CD4-positive, alpha-beta T cell (primary cell): ENCODE measurements around the gene LMF1. TPM values are rescaled to one million over a fixed set of nuclear protein-coding genes. Genes with fewer than 3 reads are reported as not detected.

Source experiments
- ATAC-seq: fragments of 200-7000 bp; cut with Tn5 transposase; one replicate; pipeline ENCODE4 v1.10.0; 2022; ENCODE audit warnings: mild to moderate bottlenecking; ENCODE audit not compliant: poor library complexity
- CTCF ChIA-PET: fragments of 350-600 bp; sonication (Branson Sonifier 250); formaldehyde crosslinking; loops from one replicate; lab custom pipeline; 2021; ENCODE audit warnings: antibody characterized with exemption, inconsistent platforms; lab: Charles Lee
- POLR2A ChIA-PET: fragments of 350-600 bp; sonication (Branson Sonifier 250); formaldehyde crosslinking; loops from one replicate; lab custom pipeline; 2021; ENCODE audit warnings: antibody characterized with exemption, inconsistent platforms; lab: Charles Lee
- DNase-seq, 14 experiments: peaks; one replicate each; pipeline ENCODE4 v3.0.0-alpha.2; 2013 to 2020; ENCODE audit warnings: mixed read lengths in 2 of 14
- H3K27ac ChIP-seq, 2 donors: one replicate each; pipeline versions ENCODE4 v1.5.1 to v1.7.0; 2013; ENCODE audit warnings: low read length in 2 of 2, low read depth in 1 of 2, mild to moderate bottlenecking in 1 of 2
- H3K27me3 ChIP-seq, 2 experiments: 1 replicate in 1 of 2; 2 replicates in 1 of 2; pipeline versions ENCODE4 v1.6.1 to v1.7.0; 2013; ENCODE audit warnings: low read length in 2 of 2, control low read depth in 1 of 2, mild to moderate bottlenecking in 1 of 2, moderate library complexity in 1 of 2; ENCODE audit not compliant: insufficient read depth in 2 of 2, control insufficient read depth in 1 of 2
- H3K36me3 ChIP-seq: one replicate; pipeline ENCODE4 v1.6.1; 2013; ENCODE audit warnings: low read length, control low read depth; ENCODE audit not compliant: insufficient read depth
- H3K4me1 ChIP-seq: one replicate; pipeline ENCODE4 v1.6.1; 2013; ENCODE audit warnings: low read length, control low read depth; ENCODE audit not compliant: insufficient read depth
- H3K4me3 ChIP-seq: one replicate; pipeline ENCODE4 v1.5.1; 2013; ENCODE audit warnings: mild to moderate bottlenecking, low read length, moderate library complexity
- H3K9me3 ChIP-seq, 2 experiments: 1 replicate in 1 of 2; 2 replicates in 1 of 2; pipeline versions ENCODE4 v1.6.1 to v1.7.0; 2013; ENCODE audit warnings: low read length in 2 of 2, mild to moderate bottlenecking in 2 of 2, control low read depth in 1 of 2, moderate library complexity in 1 of 2; ENCODE audit not compliant: control insufficient read depth in 1 of 2, insufficient read depth in 1 of 2
- H3K27ac Mint-ChIP-seq: one replicate; pipeline ENCODE4 v1.8.0; 2020; ENCODE audit warnings: mixed read lengths
- H3K27me3 Mint-ChIP-seq: one replicate; pipeline ENCODE4 v1.8.0; 2021; ENCODE audit warnings: mixed read lengths
- H3K36me3 Mint-ChIP-seq: one replicate; pipeline ENCODE4 v1.8.0; 2021; ENCODE audit warnings: low read depth, mixed read lengths
- H3K4me1 Mint-ChIP-seq: one replicate; pipeline ENCODE4 v1.8.0; 2021; ENCODE audit warnings: low read depth, mixed read lengths
- H3K4me3 Mint-ChIP-seq: one replicate; pipeline ENCODE4 v1.8.0; 2020; ENCODE audit warnings: mild to moderate bottlenecking, mixed read lengths
- H3K9me3 Mint-ChIP-seq: one replicate; pipeline ENCODE4 v1.8.0; 2020; ENCODE audit warnings: mixed read lengths
- CTCF ChIP-seq: fragments of 200-600 bp; IDR thresholded peaks from one replicate; pipeline ENCODE4 v1.8.0; 2022; ENCODE audit warnings: antibody characterized with exemption, mild to moderate bottlenecking
- intact Hi-C, 2 experiments: fragments of 100-400 bp; cut with DNase I in 1 of 2; cut with micrococcal nuclease in 1 of 2; formaldehyde crosslinking; loops; one replicate each; pipeline versions ENCODE4 v1.15.1 to v1.9.0; 2023 to 2025; cut with DNase I, micrococcal nuclease
- total RNA-seq, 174 experiments: library from RNA in 2 of 174; stranded (reverse) in 2 of 174; gene quantifications; one replicate each; pipeline ENCODE4 v1.2.3 and lab custom pipeline; 2021 to 2026

The LMF1 gene
- total RNA-seq, 2 experiments from 2014 or later = 26.8 to 27.6 TPM

DNA sequence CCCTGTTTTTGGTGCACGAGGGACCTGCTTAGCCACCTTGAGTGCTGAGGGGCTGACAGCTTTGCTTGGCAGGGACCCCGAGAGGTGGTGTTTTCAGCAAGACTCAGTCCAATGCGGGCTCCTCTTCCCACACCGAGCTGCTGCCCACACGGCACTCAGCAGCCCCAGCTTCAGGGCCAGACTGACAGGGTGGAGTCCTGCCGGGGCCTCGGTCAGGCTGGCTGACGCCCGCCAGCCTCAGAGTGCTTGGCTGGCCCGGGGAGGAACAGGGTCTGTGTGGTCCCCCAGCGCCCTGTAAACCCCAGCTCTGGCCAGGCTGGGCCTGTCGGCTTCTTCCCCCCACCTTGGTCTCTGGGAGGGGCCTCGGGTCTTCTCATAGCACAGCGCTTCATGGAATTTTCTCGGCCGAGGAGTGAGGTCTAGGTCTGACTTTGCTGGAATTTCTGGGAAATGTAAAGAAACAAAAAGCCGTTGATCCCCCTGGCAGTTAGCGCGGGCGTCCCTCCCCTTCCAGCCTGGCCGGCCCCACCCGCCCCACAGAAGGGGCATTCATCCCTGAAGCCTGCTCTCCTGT is 13.4 kb upstream of the LMF1 start:
- Histone ChIP-seq H3K27ac (no peak overlapping the region), H3K27me3 (peaks cover 0 to 10% of the 10 kb centered on the region in 2 experiments), H3K4me3 (no peak overlapping the region), H3K36me3 (no peaks in the 10 kb centered on the region), H3K4me1 (peaks cover 27% of the 10 kb centered on the region), H3K9me3 (no peaks in the 10 kb centered on the region)
- no peak overlapping the region for H3K27ac Mint-ChIP-seq
- ATAC-seq = no peak
- CTCF ChIA-PET = no interaction called here
- H3K4me1 Mint-ChIP-seq = no peaks in the 10 kb centered on the region
- no peak for TF ChIP-seq CTCF
- intact Hi-C loops = no loop called here
- H3K9me3 Mint-ChIP-seq = no peaks in the 10 kb centered on the region
- H3K36me3 Mint-ChIP-seq = no peaks in the 10 kb centered on the region
- H3K4me3 Mint-ChIP-seq = no peak overlapping the region
- DNase-seq = no peak
- POLR2A ChIA-PET = interaction anchor here (7.0 kb wide), 1 partner anchor 12 kb away, joined by 78 read pairs; no protein-coding TSS in a partner anchor
- H3K27me3 Mint-ChIP-seq = no peaks in the 10 kb centered on the region

- Histone ChIP-seq H3K9me3 (no peaks in the 10 kb centered on the region), H3K36me3 (no peaks in the 10 kb centered on the region), H3K4me3 (no peak overlapping the region), H3K27me3 (peaks cover 0 to 10% of the 10 kb centered on the region in 2 experiments), H3K4me1 (peaks cover 29% of the 10 kb centered on the region), H3K27ac (no peak overlapping the region)
- no peak for DNase-seq
- intact Hi-C loops = no loop called here
- no peaks in the 10 kb centered on the region for H3K9me3 Mint-ChIP-seq
- H3K27ac Mint-ChIP-seq = no peak overlapping the region
- no peaks in the 10 kb centered on the region for H3K36me3 Mint-ChIP-seq
- H3K27me3 Mint-ChIP-seq = no peaks in the 10 kb centered on the region
- H3K4me1 Mint-ChIP-seq = peaks cover under 1% of the 10 kb centered on the region
- ChIA-PET POLR2A (interaction anchor here (4.6 to 7.0 kb wide), 2 partner anchors 13 to 19 kb away, joined by 49 to 78 read pairs; no protein-coding TSS in a partner anchor), CTCF (no interaction called here)
- no peak for ATAC-seq
- TF ChIP-seq CTCF = no peak
- H3K4me3 Mint-ChIP-seq = peak overlapping the region; percentile 79
Measured at GRCh38 chr16:983044-984030, 12.6 kb upstream of the LMF1 start.

- H3K27me3 ChIP-seq = peaks cover 0 to 10% of the 10 kb centered on the region in 2 experiments
- ChIA-PET POLR2A (interaction anchor here (1.9 to 7.0 kb wide), 6 partner anchors 10 to 287 kb away, joined by 6 to 78 read pairs (median 29); partner anchors contain the start of gene LMF1), CTCF (no interaction called here)
- H3K4me3 ChIP-seq = peak overlapping the region; percentile 20
- H3K9me3 ChIP-seq = no peaks in the 10 kb centered on the region
- H3K4me1 ChIP-seq = peaks cover 29% of the 10 kb centered on the region
- no peaks in the 10 kb centered on the region for H3K36me3 ChIP-seq
- intact Hi-C loops = no loop called here
- peak overlapping the region; percentile 79 for H3K4me3 Mint-ChIP-seq
- H3K27me3 Mint-ChIP-seq = no peaks in the 10 kb centered on the region
- DNase-seq = peak in 3 of 14 experiments; percentile 45 to 61 (median 60)
- no peaks in the 10 kb centered on the region for H3K9me3 Mint-ChIP-seq
- H3K4me1 Mint-ChIP-seq = peaks cover 7% of the 10 kb centered on the region
- no peak for TF ChIP-seq CTCF
- ATAC-seq = peak; percentile 22
- H3K27ac Mint-ChIP-seq = no peak overlapping the region
- no peaks in the 10 kb centered on the region for H3K36me3 Mint-ChIP-seq
- no peak overlapping the region for H3K27ac ChIP-seq
Measured at GRCh38 chr16:982145-983043, 11.6 kb upstream of the LMF1 start.
